GM18868 (cell line): ENCODE results near the gene CUTC.
"Not testable (repeated sequence)": the region's sequence is repeated elsewhere in the genome, so short reads cannot be mapped to it uniquely, and the experiment has no call there.

Source experiments
- ATAC-seq: cut with Tn5 transposase; IDR thresholded peaks from one replicate; pipeline ENCODE4 v1.9.1; 2021; ENCODE audit warnings: mild to moderate bottlenecking, moderate library complexity; ENCODE audit not compliant: unreplicated experiment

Gene CUTC

GRCh38 chr10:99732033-99732842, at the start of gene CUTC, which contains the start of gene COX15:
TSS of gene CUTC (plus strand) at chr10:99732234. CDS start at chr10:99732349, 115 bp downstream.
TSS of gene COX15 (minus strand) at chr10:99732127. CDS start at chr10:99732049, 78 bp downstream.
- peak; percentile 79 for ATAC-seq

DNA sequence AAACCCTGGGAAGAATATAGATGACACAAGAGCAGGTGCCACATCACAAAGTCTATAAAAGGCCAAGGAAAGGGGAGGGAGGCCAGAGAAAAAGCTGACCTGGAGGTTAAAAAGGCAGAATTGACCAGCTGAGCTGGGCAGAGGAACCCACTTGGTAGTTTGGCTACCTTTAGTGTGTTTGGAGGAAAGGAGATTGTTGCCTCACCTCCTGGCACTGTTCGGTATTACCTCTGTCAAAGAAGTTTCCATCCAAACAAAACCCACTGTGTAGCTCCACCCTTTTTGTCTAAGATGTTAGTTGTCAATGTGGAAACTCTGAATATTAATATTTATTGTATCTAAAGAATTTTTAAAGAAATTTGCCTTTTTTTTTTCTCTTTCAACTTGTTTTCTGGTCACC, 49.3 kb upstream of the CUTC start:
- no peak for ATAC-seq

GRCh38 chr10:99685597-99685967, 46.5 kb upstream of the CUTC start:
- peak; percentile 88 for ATAC-seq

GRCh38 chr10:99689461-99689860, 42.6 kb upstream of the CUTC start:
- ATAC-seq: no peak

DNA sequence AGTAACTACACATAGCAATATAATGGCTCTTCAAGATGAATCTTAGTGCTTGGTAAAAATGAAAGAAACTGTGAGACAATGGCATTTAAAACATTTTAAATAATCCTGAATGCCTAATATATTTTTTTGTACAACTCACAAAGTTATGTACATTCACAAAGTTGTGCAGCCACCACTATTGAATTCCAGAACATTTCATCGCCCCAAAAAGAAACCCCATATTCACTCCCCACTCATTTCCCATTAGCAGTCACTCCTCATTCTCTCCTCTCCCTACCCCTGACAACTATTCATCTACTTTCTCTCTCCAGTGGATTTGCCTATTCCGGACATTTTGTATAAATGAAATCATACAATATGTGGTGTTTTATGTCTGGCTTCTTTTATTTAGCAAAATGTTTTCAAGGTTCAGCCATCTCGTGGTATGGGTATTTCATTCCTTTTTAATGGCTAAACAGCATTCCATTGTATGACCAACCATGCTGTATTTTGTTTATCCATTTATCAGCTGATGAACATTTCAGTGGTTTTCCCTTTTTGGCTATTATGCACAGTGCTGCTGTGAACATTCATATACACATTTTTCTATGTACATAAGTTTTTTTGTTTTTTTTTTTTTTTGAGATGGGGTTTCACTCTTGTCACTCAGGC, 38.0 kb upstream of the CUTC start:
- ATAC-seq: no peak

GRCh38 chr10:99695761-99696160, 36.3 kb upstream of the CUTC start:
- no peak for ATAC-seq

DNA sequence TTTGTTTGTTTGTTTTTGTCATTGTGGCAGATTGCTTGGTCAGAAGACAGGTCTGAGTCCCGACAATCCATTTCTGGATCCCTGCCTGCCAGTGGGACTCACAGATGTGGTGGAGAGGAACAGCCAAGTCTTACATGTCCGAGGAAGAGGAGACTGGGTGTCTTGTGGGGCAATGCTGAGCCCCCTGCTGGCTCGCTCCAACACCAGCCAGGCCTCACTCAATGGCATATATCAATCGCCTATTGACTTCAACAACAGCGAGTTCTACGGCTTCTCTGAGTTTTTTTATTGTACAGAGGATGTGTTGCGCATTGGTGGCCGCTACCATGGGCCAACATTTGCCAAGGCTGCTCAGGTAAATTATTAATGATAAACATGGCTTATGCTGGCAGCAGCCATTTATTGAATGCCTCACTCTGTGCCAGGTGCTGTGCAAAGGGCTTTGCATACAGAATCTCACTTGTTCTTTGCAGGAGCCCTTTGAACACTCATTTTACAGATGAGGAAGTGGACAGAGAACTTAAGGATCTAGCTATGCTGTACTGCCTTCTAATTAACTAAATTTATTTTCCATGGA, 33.4 kb upstream of the CUTC start:
- no peak for ATAC-seq

GRCh38 chr10:99700649-99701048, 31.4 kb upstream of the CUTC start:
- ATAC-seq: no peak

GRCh38 chr10:99708428-99709012, 23.5 kb upstream of the CUTC start:
- no peak for ATAC-seq

DNA sequence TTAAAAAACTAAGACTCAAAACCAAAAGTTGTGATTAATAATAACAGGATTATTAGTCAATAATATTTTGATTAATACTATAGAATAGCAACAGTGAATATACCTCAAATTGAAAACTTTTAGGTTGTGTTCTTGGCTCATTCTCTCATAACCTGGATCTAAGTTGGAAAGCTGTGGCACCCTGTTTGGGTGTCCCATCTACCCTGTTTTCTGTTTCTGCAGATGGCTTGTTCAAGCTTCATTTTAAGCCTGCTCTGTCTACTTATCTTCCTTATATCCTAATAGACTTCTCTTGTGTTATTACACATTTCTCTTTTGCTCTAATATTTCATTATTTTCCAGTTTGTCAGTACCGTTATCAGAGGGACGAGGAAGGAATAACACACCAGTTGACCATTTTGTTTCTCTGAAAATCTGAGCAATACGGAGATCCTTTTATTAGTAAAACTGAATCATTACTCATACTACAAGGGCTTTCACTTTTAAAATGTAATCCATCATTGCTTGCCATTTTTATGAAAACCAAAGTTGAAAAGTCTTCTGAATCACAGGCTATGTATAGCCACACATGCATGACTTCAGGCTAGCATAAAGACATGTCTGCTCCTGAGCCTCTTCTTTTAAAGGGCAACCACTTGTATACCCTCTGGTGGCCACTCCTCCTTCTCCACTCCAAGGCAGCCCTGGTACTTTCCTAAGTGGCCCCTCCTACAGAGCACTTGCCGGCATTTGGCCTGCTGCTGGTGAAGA, 22.4 kb upstream of the CUTC start:
- peak; percentile 91 for ATAC-seq

DNA sequence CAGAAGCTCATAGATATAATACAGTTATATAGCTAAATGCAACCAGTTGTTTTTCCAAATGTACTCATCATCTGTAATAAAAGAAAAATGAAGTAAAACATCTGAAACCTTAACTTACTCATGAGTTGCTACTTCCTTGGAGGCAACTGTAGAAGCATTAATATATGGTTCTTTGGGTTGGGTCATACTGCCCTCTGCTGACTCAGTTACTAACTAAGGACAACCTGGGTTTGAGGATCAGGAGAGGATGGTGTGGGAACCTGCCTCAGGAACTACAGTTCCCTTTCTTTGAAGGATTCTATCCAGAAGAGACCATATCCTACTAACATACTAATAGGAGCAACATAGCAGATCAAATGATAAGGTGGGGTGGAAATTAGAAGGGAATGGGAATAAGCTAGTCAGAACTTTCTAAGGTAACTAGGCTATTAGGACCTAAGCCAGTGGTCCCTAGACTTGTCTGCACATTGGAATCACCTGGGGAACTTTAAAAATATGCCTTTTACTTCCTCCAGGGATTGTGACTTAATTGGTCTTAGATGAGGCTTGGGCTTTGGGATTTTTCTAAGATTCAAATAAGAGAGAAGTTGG, 20.8 kb upstream of the CUTC start:
- peak; percentile 44 for ATAC-seq

DNA sequence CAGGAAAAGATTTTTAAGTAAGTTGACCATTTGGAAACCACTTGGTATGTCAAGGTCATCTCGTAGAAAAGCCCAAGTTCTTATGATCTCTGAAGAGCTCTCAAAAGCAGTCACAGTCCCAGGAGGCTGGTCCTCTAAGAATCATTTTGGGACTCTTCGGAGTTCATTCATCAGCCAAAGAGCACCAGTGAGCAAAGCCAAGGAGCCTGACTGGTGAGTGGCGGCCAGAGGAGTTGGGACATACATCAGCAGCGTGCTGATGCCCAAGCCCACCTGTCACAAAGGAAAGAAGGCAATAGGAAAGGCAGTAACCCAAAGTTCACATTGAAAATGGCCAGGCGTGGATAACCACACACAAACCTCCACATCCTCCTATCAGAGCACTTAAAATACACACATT, 17.6 kb upstream of the CUTC start:
- no peak for ATAC-seq

GRCh38 chr10:99720387-99720786, 11.6 kb upstream of the CUTC start:
- ATAC-seq: no peak

DNA sequence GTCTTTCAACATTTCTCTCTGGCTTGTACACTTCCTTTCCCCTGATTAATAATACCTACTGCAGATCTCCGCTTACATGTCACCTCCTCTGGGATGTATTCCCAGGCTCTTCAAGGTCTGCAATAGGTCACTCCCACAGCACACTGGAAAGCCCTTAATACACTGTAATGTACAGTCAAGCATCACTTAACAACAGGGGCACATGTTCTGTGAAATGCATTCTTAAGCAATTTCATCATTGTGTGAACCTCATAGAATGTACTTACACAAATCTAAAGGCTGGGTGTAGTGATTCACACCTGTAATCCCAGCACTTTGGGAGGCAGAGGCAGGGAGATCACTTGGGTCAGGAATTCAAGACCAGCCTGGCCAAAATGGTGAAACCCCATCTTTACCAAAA, 2.0 kb upstream of the CUTC start:
- ATAC-seq: no peak

DNA sequence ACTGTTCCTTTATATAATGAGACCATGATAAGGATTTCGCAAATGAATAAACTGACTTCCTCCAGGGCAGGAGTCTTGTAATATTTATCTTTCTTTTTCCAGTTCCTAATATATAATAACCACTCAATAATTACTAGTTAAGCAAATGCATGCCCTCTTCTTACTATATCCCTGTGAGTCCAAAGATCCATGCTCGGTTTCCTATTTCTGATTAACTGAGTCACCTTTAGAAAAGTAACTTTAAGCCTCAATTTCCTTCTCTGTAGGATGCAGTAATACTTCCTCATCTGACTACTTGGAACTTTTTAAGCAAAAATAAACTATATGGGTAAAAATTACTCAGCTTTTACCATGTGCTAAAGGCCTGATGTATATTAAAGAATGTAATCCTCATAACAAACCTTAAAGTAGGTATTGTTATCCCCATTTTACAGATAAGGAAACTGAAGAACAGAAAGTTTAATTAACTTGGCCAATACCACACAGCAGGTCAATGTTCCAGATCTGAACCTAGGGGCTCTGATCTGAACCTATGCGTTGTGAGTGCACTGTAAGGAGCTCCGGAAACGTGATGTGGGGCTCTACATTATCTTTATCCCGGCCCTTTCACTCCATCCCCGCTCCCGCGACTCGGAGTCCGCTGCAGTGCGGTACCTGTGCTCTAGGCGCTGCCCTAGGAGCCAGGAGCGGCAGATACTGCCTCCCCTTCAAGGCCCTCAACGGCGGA, 565 bp upstream of the CUTC start:
- peak; percentile 39 for ATAC-seq

DNA sequence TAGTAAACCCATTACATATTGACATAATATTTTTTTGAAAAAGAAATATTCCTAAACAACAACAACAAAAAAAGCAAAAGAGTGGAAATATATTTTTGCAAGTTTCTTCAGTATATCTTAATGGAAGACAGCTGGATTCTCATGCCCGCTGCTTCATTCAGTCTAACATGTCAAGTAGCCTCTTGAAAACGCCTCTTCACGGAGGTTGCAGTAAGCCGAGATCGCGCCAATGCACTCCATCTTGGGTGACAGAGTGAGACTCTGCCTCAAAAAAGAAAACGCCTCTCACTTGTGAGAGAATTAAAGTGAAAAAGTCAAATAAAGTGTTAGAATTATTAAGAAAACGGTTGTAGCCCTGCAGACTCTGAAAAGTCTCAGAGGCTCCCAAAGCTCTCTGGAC, 1.3 kb downstream of the CUTC start:
- no peak for ATAC-seq

DNA sequence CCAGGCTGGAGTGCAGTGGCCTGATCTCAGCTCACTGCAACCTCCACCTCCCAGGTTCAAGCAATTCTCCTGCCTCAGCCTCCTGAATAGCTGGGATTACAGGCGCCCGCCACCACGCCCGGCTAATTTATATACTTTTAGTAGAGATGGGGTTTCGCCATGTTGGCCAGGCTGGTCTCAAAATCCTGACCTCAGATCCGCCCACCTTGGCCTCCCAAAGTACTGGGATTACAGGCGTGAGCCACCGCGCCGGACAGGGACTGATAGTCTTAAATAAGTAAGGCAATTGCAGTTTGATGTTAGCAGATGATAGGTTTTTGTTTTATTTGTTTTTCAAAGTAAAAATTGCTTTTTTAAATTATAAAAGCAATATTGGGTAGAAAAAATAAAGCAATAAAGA, 2.1 kb downstream of the CUTC start:
- not testable (repeated sequence) for ATAC-seq

DNA sequence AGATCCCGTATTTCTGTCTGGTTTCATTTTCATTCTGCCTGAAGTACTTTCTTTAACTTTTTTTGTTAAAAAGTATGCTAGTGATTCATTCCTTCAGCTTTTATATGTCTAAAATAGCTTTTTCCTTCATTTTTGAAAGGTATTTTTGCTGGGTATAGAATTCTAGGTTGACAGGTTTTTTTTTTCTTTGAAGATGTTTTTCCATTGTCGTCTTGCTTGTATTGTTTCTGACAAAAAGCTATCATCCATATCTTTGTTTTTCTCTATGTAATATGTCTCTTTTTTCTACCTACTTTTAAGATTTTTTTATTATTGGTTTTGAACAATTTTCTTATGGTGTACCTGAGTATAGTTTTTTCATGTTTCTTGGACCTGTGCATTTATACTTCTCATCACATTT, 8.2 kb downstream of the CUTC start:
- ATAC-seq: no peak

GRCh38 chr10:99740933-99741559, 9.0 kb downstream of the CUTC start:
- no peak for ATAC-seq
